EL (cell line): ENCODE data around the gene RBM47.
A peak's percentile ranks its signal among the peaks of the same experiment; 100 is the strongest.
"Not testable (repeated sequence)": the region's sequence is repeated elsewhere in the genome, so short reads cannot be mapped to it uniquely, and the experiment has no call there.

ENCODE experiments used
- DNase-seq: peaks from one replicate; pipeline ENCODE4 v3.0.0-alpha.2; 2016

RBM47 gene

GRCh38 chr4:40401096-40401495, 228.6 kb downstream of the RBM47 start:
- DNase-seq, result no peak

GRCh38 chr4:40399578-40399977, 230.1 kb downstream of the RBM47 start:
- DNase-seq, result no peak

GRCh38 chr4:40395908-40396793, 233.5 kb downstream of the RBM47 start:
- no peak for DNase-seq

GRCh38 chr4:40395166-40395900, 234.3 kb downstream of the RBM47 start:
- DNase-seq, result no peak

- DNase-seq, result no peak
These were observed 235.4 kb downstream of the RBM47 start for GRCh38 chr4:40394236-40394635.

- not testable (repeated sequence) for DNase-seq
These were observed 237.4 kb downstream of the RBM47 start for GRCh38 chr4:40392241-40392640.

GRCh38 chr4:40389986-40390385, 239.7 kb downstream of the RBM47 start:
- no peak for DNase-seq

- DNase-seq, result no peak
These were observed 241.4 kb downstream of the RBM47 start for GRCh38 chr4:40388239-40388638.

GRCh38 chr4:40380647-40381046, 249.0 kb downstream of the RBM47 start:
- no peak for DNase-seq

- DNase-seq, result no peak
These were observed 250.4 kb downstream of the RBM47 start for GRCh38 chr4:40379248-40379647.

GRCh38 chr4:40378619-40379018, 251.0 kb downstream of the RBM47 start:
- peak; percentile 17 for DNase-seq

- DNase-seq, result no peak
These were observed 251.9 kb downstream of the RBM47 start for GRCh38 chr4:40377512-40378365.

- no peak for DNase-seq
These were observed 254.0 kb downstream of the RBM47 start for GRCh38 chr4:40375620-40376019.

- no peak for DNase-seq
These were observed 254.6 kb downstream of the RBM47 start for GRCh38 chr4:40375095-40375494.

GRCh38 chr4:40373636-40374035, 256.0 kb downstream of the RBM47 start:
- DNase-seq, result no peak
